LNCAP (cell line): Measurements from ENCODE around the gene SUFU.

ENCODE experiments used
- CTCF ChIP-seq: fragments of 450-650 bp; IDR thresholded peaks from 2 replicates; pipeline ENCODE4 v1.5.1; 2017; ENCODE audit warnings: mild to moderate bottlenecking

SUFU gene

GRCh38 chr10:102492344-102492939, 11.3 kb upstream of the SUFU start:
- no peak for TF ChIP-seq CTCF

- no peak for TF ChIP-seq CTCF
Measured at GRCh38 chr10:102492983-102493382, 10.8 kb upstream of the SUFU start.

GRCh38 chr10:102493771-102494170, 10.0 kb upstream of the SUFU start:
- TF ChIP-seq CTCF: no peak

- TF ChIP-seq CTCF: no peak
Measured at GRCh38 chr10:102497545-102497944, 6.2 kb upstream of the SUFU start.

- TF ChIP-seq CTCF: no peak
Measured at GRCh38 chr10:102499356-102499755, 4.4 kb upstream of the SUFU start.

GRCh38 chr10:102501201-102502028, 2.4 kb upstream of the SUFU start:
- no peak for TF ChIP-seq CTCF

- TF ChIP-seq CTCF: no peak
Measured at GRCh38 chr10:102502029-102502336, 1.8 kb upstream of the SUFU start.
